Measurements from ENCODE around the gene TNIP3.
"Not testable (repeated sequence)": the region's sequence is repeated elsewhere in the genome, so short reads cannot be mapped to it uniquely, and the experiment has no call there.

TNIP3 gene, protein sequence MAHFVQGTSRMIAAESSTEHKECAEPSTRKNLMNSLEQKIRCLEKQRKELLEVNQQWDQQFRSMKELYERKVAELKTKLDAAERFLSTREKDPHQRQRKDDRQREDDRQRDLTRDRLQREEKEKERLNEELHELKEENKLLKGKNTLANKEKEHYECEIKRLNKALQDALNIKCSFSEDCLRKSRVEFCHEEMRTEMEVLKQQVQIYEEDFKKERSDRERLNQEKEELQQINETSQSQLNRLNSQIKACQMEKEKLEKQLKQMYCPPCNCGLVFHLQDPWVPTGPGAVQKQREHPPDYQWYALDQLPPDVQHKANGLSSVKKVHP

DNA sequence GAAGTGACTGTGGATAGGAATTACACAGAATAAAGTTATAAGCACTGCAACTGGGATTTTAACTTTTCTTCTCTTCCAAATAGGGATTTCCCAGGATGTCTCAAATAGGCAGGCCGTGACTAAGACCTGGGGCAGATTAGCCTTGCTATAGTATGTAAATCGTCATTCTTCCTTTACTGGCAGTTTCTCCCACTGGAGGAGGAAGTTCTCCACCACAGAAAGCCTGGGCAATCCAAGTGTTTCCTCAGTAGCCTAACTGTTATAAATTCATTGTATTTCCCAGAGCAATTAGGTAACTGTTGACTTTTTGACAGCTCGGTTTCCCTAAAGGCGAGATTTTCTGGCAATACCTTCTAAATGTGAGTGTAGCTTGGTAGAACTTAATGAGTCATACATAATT is at the start of gene TNIP3:
TSS of gene TNIP3 (minus strand) at position 31 of the 400 bp plus-strand sequence. CDS start 196 bp downstream, outside the sequence.
- DNase-seq (ENCODE audit: low read depth), result no peak
- TF ChIP-seq, protein P1, sequence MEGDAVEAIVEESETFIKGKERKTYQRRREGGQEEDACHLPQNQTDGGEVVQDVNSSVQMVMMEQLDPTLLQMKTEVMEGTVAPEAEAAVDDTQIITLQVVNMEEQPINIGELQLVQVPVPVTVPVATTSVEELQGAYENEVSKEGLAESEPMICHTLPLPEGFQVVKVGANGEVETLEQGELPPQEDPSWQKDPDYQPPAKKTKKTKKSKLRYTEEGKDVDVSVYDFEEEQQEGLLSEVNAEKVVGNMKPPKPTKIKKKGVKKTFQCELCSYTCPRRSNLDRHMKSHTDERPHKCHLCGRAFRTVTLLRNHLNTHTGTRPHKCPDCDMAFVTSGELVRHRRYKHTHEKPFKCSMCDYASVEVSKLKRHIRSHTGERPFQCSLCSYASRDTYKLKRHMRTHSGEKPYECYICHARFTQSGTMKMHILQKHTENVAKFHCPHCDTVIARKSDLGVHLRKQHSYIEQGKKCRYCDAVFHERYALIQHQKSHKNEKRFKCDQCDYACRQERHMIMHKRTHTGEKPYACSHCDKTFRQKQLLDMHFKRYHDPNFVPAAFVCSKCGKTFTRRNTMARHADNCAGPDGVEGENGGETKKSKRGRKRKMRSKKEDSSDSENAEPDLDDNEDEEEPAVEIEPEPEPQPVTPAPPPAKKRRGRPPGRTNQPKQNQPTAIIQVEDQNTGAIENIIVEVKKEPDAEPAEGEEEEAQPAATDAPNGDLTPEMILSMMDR (IDR thresholded peaks at IDR 0.05; ENCODE audit: control insufficient read depth, insufficient read depth, low read depth, low read length, missing control alignments), result no peak
- H3K4me3 ChIP-seq (ENCODE audit: control insufficient read depth, low read depth, low read length), result no peak within 1 kb of the TSS

DNA sequence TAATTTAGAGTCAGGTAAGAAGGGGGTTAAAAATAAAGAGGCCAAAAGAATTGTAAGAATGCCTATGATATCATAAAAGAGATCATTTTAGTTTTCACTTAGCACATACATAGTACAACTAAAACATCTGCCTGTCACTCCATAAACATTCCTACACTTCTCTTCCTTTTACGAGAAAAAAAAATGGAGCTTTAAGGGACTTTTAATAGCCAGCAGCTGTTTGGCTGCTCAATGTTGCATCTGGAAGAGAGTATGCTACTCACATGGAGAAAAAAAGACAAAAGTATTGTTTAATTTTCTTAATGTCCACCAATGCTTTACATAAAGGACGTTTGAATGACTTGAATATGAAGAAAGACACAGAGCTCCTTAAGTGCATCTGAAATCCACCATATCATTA is 48.7 kb upstream of the TNIP3 start:
- no peak overlapping the region for H3K4me3 ChIP-seq (ENCODE audit: control insufficient read depth, low read depth, low read length)
- TF ChIP-seq, protein P1 (IDR thresholded peaks at IDR 0.05; ENCODE audit: control insufficient read depth, insufficient read depth, low read depth, low read length, missing control alignments), result no peak
- DNase-seq (ENCODE audit: low read depth), result no peak

DNA sequence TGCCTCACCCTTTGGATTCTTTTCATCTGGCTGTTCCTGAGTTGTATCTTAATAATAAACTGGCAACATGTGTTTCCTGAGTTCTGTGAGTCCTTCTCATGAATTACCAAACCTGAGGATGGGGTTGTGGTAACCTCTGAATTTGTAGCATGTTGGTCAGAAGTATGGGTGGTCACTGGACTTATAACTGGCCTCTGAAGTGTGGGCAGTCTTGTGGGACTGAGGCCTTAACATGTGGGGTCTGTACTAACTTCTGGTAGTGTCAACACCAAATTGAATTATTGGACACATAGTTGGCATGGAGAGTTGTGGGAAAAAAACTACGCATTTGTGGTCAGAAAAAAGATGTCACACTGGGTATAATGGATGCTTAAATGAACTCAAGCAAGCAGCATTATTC is 45.0 kb upstream of the TNIP3 start:
- DNase-seq (ENCODE audit: low read depth), result no peak
- TF ChIP-seq, protein P1 (IDR thresholded peaks at IDR 0.05; ENCODE audit: control insufficient read depth, insufficient read depth, low read depth, low read length, missing control alignments), result no peak
- H3K4me3 ChIP-seq (ENCODE audit: control insufficient read depth, low read depth, low read length), result no peak overlapping the region

DNA sequence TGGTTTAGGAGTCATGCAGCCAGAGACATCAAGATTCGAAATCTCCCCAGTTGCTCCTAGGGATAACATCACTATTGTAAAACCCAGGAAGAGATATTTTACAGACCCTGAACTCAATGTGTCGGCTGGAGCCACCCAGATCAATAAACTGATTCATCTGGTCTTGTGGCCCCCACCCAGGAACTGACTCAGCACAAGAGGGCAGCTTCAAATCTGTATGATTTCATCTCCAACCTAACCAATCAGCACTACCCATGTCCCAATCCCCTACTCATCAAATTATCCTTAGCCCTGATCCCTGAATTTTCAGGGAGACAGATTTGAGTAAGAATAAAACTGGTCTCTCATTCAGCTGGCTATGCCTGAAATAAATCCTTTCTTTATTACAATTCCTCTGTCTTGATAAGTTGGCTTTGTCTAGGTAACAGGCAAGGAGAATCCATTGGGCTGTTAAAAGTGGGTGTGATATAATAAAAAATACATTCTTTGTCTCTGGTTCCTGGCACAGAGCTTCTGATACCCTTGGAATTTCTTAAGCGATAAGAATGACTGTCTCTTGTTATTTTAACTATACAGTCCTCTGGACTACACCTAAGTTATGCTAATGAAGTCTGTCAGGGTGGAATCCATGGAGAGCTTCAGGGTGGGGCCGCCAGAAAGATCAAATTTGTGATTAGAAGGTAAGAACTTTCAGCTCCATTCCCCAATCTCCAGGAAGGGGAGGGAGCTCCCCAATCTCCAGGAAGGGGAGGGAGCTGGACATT is 44.3 kb upstream of the TNIP3 start:
- TF ChIP-seq, protein P1 (IDR thresholded peaks at IDR 0.05; ENCODE audit: control insufficient read depth, insufficient read depth, low read depth, low read length, missing control alignments), result no peak
- no peak for DNase-seq (ENCODE audit: low read depth)
- H3K4me3 ChIP-seq (ENCODE audit: control insufficient read depth, low read depth, low read length), result no peak overlapping the region

DNA sequence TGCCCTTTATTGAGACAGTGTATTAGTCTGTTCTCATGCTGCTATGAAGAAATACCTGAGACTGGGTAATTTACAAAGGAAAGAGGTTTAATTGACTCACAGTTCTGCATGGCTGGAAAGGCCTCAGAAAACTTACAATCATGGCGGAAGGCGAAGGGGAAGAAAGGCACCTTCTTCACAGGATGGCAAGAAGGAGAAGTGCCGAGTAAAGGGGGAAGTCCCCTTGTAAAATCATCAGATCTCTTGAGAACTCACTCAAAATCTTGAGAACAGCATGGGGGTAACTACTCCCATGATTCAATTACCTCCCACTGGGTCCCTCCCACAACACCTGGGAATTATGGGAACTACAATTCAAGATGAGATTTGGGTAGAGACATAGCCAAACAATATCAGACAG is 41.7 kb upstream of the TNIP3 start:
- not testable (repeated sequence) for DNase-seq (ENCODE audit: low read depth); H3K4me3 ChIP-seq (ENCODE audit: control insufficient read depth, low read depth, low read length)

DNA sequence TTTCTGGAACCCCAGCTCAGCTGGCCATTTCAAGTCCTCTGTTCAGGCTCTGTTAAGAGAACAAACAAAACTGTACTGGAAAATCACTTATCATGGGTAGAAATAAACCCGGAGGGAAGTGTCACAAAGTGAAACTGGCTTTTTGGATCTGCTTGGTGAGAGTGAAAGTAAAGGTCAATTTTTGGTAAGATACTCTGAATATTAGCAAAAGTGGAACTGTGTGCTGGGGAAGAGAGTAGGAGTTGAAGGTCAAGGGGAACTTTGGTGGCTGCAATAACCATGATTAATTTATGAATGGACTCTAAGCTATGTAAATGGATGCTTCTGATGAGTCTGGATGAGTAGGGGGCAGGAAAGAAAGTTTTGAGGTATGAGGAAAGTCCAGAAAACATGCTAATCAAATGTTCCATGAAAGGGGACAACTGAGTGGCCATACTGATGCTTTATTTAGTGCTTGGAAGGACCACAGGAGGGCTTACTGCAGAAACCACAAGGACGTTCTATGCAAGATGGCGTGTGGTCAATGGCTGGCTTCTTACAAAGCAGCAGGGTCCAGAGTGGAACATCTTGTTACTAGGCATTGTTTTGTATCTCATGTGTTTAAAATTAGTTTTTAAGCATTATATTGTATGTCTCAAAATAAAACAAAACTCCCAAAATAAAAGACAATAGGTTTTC is 36.8 kb upstream of the TNIP3 start:
- DNase-seq (ENCODE audit: low read depth), result no peak
- TF ChIP-seq, protein P1 (IDR thresholded peaks at IDR 0.05; ENCODE audit: control insufficient read depth, insufficient read depth, low read depth, low read length, missing control alignments), result no peak
- H3K4me3 ChIP-seq (ENCODE audit: control insufficient read depth, low read depth, low read length), result no peak overlapping the region

Measured in AG09309 (cell line).